SK-N-SH treated with all-trans-retinoic acid at 6 μM for 48 hours (cell line): ENCODE results near the gene CFHR4.
"Not testable (repeated sequence)": the region's sequence is repeated elsewhere in the genome, so short reads cannot be mapped to it uniquely, and the experiment has no call there.

Experiments
- ATAC-seq: fragments of 200-7000 bp; cut with Tn5 transposase; 3 replicates; pipeline ENCODE4 v1.9.1; 2020; ENCODE audit warnings: mild to moderate bottlenecking, moderate library complexity
- ARNTL ChIP-seq: fragments of 450-650 bp; formaldehyde crosslinking; IDR thresholded peaks from 2 replicates; pipeline ENCODE4 v1.5.0; 2020; ENCODE audit warnings: low read depth, mild to moderate bottlenecking, moderate library complexity, borderline replicate concordance
- BACH2 ChIP-seq: fragments of 250-450 bp; sonication (Bioruptor Pico); IDR thresholded peaks from 2 replicates; pipeline ENCODE4 v1.9.0; 2021; ENCODE audit warnings: mild to moderate bottlenecking, borderline replicate concordance
- CREB5 ChIP-seq: fragments of 250-450 bp; sonication (Bioruptor Pico); IDR thresholded peaks from 2 replicates; pipeline ENCODE4 v1.5.1; 2020; ENCODE audit warnings: low read depth, mild to moderate bottlenecking, moderate library complexity
- CSRNP3 ChIP-seq: fragments of 250-450 bp; sonication (Bioruptor Pico); IDR thresholded peaks from 2 replicates; pipeline ENCODE4 v1.5.1; 2021; ENCODE audit warnings: mild to moderate bottlenecking, moderate library complexity
- ESRRG ChIP-seq: fragments of 250-450 bp; sonication (Bioruptor Pico); IDR thresholded peaks from 2 replicates; pipeline ENCODE4 v1.6.1; 2021; ENCODE audit warnings: mild to moderate bottlenecking
- GLIS3 ChIP-seq: fragments of 250-450 bp; sonication (Bioruptor Pico); IDR thresholded peaks from 2 replicates; pipeline ENCODE4 v1.5.0; 2020; ENCODE audit warnings: mild to moderate bottlenecking, moderate library complexity
- ISL1 ChIP-seq: fragments of 250-450 bp; sonication (Bioruptor Pico); IDR thresholded peaks from 2 replicates; pipeline ENCODE4 v2.1.2; 2022; ENCODE audit warnings: mild to moderate bottlenecking, moderate library complexity
- OSR1 ChIP-seq: fragments of 250-450 bp; sonication (Bioruptor Pico); IDR thresholded peaks from 2 replicates; pipeline ENCODE4 v1.8.0; 2022; ENCODE audit warnings: moderate library complexity, mild to moderate bottlenecking, inconsistent platforms
- PATZ1 ChIP-seq: fragments of 250-450 bp; sonication (Bioruptor Pico); IDR thresholded peaks from 2 replicates; pipeline ENCODE4 v1.8.0; 2020; ENCODE audit warnings: mild to moderate bottlenecking, moderate library complexity, borderline replicate concordance
- POU6F1 ChIP-seq: fragments of 250-450 bp; sonication (Bioruptor Pico); IDR thresholded peaks from 2 replicates; pipeline ENCODE4 v1.8.0; 2021; ENCODE audit warnings: low read depth, mild to moderate bottlenecking, moderate library complexity, borderline replicate concordance
- PPARA ChIP-seq: fragments of 250-450 bp; sonication (Bioruptor Pico); IDR thresholded peaks from 2 replicates; pipeline ENCODE4 v1.5.0; 2020; ENCODE audit warnings: mild to moderate bottlenecking, borderline replicate concordance
- RARB ChIP-seq: fragments of 250-450 bp; sonication (Bioruptor Pico); IDR thresholded peaks from 2 replicates; pipeline ENCODE4 v1.8.0; 2021; ENCODE audit warnings: mild to moderate bottlenecking, moderate library complexity
- TOX ChIP-seq: fragments of 250-450 bp; sonication (Bioruptor Pico); IDR thresholded peaks from 2 replicates; pipeline ENCODE4 v1.8.0; 2021; ENCODE audit warnings: mild to moderate bottlenecking, moderate library complexity, borderline replicate concordance
- TSHZ2 ChIP-seq: fragments of 250-450 bp; sonication (Bioruptor Pico); IDR thresholded peaks from 2 replicates; pipeline ENCODE4 v1.5.0; 2020; ENCODE audit warnings: mild to moderate bottlenecking, moderate library complexity
- ZC3H10 ChIP-seq: fragments of 250-450 bp; sonication (Bioruptor Pico); IDR thresholded peaks from 2 replicates; pipeline ENCODE4 v1.5.1; 2021; ENCODE audit warnings: mild to moderate bottlenecking, moderate library complexity
- ZFP3 ChIP-seq: fragments of 250-450 bp; sonication (Bioruptor Pico); IDR thresholded peaks from 2 replicates; pipeline ENCODE4 v1.5.0; 2020; ENCODE audit warnings: mild to moderate bottlenecking, moderate library complexity
- ZFP30 ChIP-seq: fragments of 450-650 bp; formaldehyde crosslinking; IDR thresholded peaks from 2 replicates; pipeline ENCODE4 v1.5.0; 2022; ENCODE audit warnings: mild to moderate bottlenecking, moderate library complexity
- ZNF565 ChIP-seq: fragments of 450-650 bp; formaldehyde crosslinking; conservative IDR thresholded peaks from 2 replicates; pipeline ENCODE4 v1.5.0; 2020; ENCODE audit warnings: low read depth, mild to moderate bottlenecking, moderate library complexity
- ZNF70 ChIP-seq: fragments of 450-650 bp; formaldehyde crosslinking; IDR thresholded peaks from 2 replicates; pipeline ENCODE4 v1.5.0; 2020; ENCODE audit warnings: mild to moderate bottlenecking, moderate library complexity
- ZNF8 ChIP-seq: fragments of 450-650 bp; formaldehyde crosslinking; IDR thresholded peaks from 2 replicates; pipeline ENCODE4 v1.5.0; 2020; ENCODE audit warnings: mild to moderate bottlenecking, moderate library complexity

Gene CFHR4

GRCh38 chr1:196877964-196878363, 9.9 kb upstream of the CFHR4 start:
- no peak for TF ChIP-seq ZNF8 (CRISPR knock-in tag)
- no peak for TF ChIP-seq ZC3H10 (CRISPR knock-in tag)
- TF ChIP-seq ZFP30, result no peak
- TF ChIP-seq PATZ1 (CRISPR knock-in tag), result no peak
- no peak for TF ChIP-seq ZNF565
- no peak for TF ChIP-seq POU6F1 (CRISPR knock-in tag)
- TF ChIP-seq ZNF70, result no peak
- TF ChIP-seq ZFP3, result no peak
- no peak for TF ChIP-seq GLIS3
- TF ChIP-seq TSHZ2, result no peak
- ATAC-seq, result peak; percentile 99

- not testable (repeated sequence) for ATAC-seq
Measured at GRCh38 chr1:196886560-196886959, 1.3 kb upstream of the CFHR4 start.

GRCh38 chr1:196890668-196891067, 2.8 kb downstream of the CFHR4 start:
- TF ChIP-seq ZNF565 (no peak), POU6F1 (CRISPR knock-in tag) (no peak), ZNF70 (no peak), OSR1 (CRISPR knock-in tag) (no peak), TSHZ2 (no peak), CREB5 (no peak), ZNF8 (CRISPR knock-in tag) (no peak), ZFP3 (no peak), CSRNP3 (CRISPR knock-in tag) (no peak), PATZ1 (CRISPR knock-in tag) (no peak), ZC3H10 (CRISPR knock-in tag) (no peak), RARB (CRISPR knock-in tag) (no peak), GLIS3 (no peak), ARNTL (CRISPR knock-in tag) (no peak), BACH2 (CRISPR knock-in tag) (no peak), ISL1 (CRISPR knock-in tag) (no peak), PPARA (CRISPR knock-in tag) (no peak), ESRRG (CRISPR knock-in tag) (no peak), ZFP30 (no peak), TOX (no peak)

More at GRCh38 chr1:196890668-196891067, 2.8 kb downstream of the CFHR4 start:
- peak; percentile 76 for ATAC-seq
